GM18867 (cell line): Measurements from ENCODE around the gene NKD1.

Experiments
- ATAC-seq: cut with Tn5 transposase; IDR thresholded peaks from one replicate; pipeline ENCODE4 v1.9.1; 2021; ENCODE audit warnings: mild to moderate bottlenecking, moderate library complexity; ENCODE audit not compliant: unreplicated experiment

NKD1 gene

DNA sequence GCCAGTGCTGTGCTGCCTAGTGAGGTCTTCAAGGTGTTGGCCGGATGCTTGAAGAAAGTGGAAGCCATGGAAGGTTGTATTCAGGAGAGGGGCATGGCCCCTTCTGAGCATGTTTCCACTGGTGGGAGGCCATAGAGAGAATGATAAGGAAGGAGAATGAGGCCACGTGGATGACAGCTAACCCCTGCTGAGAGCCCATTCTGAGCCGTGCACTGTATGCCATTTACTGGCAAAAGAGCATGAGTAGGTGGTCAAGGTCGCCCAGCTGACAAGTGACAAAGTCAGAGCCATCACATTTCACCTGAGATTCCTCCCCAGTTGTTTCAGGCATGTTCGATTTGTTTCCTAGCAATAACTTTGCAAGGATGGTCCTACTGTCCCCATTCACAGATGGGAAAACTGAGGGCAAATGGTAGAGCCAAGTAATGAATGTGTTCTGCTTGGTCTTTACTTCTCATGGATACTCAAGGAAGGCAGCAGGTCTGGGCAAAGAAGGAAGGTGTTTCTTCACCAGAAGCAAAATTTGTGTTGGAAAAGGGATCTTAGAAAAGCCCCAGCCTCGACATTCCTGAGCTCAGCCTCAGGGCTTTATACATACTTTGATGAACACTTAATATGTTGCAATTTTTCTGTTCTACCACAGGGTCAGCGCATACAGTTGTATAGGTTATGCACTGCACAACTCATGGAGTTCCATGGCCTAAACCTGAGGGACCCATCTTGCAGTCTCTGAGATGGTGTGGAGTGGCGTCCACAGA, 10.5 kb upstream of the NKD1 start:
- no peak for ATAC-seq

DNA sequence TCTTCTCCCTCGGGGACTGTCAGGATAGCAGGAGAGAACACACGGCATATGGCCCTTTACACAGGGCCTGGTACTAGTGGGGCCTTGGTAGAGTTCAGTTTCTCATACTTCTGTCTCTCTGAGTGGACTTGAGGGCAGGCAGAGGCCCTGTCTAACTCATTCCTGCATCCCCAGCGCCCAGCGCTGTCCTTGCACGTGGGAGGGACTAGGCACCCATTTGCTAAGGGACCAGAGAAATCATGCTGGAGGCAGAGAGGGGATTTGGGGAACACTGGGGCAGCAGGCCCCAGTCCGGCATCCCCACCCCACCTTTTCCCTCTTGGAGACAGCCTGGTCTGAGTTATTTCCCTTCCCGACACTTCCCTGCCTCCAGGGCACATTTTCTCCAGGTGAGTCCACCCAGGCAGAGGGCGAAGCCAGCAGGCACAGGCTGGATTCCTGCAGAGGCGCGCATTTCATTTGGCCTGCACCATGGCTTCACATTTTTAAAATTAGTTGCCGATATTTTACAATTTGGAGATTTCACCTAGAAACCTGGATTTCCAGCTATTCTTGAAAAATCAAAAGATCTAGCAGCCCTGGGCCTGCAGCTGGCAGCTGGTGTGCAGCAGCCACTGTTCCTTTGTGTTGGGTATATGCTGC, 9.7 kb upstream of the NKD1 start:
- no peak for ATAC-seq

DNA sequence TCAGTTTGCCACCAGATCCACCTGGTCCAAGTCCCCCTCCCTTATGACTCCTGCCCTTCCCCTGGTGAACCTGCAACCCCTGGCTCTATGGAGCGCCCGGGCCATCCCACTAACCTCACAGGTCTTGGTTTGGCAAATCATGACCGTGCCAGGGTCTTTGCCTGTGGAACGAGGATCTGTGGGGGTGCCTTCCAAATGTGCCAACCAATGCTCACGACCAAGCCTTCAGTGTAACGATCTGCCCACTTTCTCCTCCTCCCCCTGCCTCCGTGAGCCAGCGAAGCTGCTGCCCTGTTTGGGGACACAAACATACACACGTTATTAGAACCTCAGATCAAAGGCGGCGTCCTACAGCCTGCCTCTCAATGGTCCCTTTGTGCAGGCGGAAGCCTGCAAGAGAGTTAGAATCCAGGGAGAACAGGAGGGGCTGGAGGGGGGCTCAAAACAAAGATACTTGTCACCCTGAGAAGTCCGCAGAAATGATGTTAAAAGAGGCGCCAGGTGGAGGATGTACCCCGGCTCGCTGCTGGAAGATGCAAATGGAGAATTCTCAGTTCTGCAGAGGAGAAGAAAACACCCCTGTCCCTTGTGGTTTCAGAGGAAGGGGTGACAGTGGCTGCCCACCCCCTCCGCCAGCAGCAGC, 9.0 kb upstream of the NKD1 start:
- ATAC-seq: no peak

DNA sequence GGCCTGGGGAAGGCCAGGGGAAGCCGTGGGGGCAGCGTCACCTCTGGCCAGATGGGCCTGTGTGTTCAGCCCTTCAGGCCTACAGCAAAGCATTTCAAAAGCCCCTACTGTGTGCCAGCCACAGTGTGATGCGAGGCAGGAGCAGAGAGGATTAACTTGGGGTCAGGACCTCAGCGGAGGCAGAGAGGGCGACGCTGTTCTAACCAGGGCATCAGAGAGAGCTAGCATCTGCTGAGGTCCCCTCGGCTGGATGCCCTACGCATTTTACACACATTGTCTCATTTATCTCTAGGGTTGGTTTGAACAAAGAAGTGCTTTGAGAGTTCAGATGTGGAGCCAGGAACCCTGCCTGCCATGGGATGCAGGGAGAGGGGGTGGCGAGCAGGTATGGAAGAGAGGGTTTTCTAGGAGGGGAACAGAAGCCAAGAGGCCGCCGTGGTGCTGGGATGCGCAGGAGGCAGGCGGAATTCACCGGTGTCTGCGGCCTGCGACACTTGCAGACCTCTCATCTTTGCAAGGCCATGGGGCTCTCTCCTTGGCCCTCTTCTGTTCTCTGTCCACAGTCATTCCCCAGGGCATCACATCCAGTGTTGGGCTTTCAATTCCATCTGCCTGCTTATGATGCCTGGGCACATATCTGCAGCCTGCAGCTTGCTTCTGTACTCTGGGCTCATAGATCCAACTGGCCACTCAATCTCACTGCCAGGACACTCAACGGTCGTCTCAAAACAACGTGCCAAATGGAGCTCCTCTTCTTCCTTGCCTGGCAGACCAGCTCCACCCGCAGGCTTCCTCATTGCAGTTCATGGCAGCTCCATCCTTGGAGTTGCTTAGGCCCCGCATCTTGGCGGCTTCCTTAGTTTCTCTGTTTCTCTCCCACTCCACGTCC, 8.1 kb upstream of the NKD1 start:
- ATAC-seq: no peak

DNA sequence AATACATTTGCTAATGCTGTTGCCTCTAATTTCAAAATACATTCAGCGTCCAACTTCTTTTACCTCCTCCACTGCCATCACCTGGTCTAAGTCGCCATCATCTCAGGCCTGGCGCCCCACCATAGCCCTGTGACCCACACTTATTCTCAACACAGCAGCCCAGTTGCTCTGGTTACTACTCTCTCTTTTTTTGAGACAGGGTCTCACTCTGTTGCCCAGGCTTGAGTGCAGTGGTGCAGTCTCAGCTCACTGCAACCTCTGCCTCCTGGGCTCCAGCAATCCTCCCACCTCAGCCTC, 7.5 kb upstream of the NKD1 start:
- ATAC-seq: no peak

DNA sequence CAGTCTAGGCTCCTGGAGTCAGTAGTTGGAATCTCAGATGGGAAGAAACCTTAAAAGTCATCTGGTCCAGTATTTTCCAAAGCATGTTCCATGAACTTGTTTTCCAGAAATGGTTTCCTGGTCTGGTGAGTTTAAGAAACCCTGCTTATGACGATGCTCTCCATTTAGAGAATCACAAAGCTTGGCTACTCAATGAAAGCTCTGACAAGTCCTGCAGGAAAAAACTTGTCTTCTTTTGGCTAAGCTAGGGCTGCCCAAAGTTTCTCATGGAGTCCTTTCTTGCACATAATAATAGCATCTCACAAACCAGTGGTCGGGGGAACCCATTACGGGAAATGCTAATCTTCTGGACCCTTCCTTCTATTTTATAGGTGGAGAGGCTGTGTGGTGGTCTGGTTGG, 5.5 kb upstream of the NKD1 start:
- ATAC-seq: no peak

DNA sequence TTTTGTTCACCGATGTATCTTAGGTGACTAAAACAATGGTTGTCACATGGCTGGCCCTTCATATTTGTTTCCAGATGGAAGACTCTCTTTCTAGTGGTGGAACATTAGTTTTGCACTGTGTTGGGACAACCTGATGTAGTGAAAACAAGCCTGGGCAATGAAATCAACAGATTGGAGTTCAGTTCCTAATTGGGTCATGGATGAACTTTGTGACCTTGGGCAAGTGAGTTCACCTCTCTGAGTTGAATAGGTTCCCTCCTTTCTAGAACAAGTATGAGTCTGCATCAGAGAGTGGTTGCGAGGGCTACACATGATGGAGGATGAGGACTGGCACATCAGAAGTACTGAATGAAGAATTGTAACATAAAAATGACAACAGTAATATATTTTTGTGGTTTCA, 2.1 kb upstream of the NKD1 start:
- no peak for ATAC-seq

DNA sequence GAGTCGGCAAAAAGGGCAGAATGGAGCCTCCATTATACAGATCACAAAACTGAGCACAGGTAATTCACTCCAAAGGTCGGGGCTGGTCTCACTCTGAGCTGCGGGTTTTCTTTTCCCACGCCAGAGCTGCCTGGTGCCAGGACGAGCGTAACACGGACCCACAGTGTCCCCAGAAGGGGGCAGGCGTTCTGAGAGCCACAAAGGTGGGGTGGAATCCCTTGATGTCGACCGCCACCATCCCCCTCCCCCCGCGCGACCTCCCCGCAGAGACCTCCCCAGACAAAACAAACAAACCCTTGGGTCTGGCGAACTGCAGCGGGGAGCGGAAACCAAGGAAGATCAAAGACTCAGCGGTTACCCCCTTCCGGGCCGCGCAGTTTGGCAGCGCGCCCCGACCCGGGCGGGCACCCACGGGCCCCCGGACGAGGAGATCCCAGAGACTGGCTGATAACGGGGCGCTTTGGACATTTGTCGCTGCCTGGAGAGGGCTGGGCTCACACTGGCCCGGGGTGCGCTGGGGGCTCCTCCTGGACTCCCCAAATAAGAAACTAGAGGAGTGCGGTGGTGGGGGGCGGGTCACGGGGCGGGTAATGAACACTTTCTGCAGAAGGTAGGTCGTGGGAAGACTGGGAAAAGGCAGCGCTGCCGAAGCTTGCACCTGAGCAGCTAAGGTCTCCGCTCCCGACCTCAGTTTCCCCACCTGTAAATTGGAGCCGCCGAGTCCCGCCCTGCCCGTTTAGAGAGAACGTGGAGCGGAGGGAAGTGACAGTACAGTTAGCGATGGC, 664 bp upstream of the NKD1 start:
- peak; percentile 41 for ATAC-seq

DNA sequence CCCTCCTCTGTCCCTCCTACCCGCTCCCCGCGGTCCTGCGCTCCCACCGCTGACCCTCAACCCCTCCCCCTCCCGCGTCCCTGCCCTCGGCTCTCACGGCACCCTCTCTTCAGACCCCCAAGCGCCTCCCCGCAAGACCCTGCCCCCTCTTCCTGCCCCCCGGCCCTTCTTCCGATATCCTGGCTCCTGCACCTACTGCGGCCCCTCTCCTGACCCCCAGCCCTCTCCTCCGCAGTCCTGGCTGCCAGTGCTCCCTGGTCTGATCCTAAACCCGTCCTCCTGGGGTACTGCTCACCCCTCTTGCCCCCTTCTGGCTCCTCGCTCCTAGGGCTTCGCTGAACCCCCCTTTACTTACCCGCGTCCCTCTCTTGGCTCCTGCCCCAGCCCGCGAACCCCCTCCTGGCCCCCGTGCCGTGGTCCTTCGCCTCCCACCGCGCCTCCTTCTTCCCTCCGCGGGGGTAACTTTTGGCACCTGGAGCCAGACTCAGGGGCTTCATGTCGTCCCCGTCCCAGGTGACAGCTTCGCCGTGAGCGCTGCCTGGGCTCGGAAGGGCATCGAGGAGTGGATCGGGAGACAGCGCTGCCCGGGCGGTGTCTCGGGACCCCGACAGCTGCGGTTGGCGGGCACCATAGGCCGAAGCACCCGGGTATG, 839 bp downstream of the NKD1 start:
- no peak for ATAC-seq

DNA sequence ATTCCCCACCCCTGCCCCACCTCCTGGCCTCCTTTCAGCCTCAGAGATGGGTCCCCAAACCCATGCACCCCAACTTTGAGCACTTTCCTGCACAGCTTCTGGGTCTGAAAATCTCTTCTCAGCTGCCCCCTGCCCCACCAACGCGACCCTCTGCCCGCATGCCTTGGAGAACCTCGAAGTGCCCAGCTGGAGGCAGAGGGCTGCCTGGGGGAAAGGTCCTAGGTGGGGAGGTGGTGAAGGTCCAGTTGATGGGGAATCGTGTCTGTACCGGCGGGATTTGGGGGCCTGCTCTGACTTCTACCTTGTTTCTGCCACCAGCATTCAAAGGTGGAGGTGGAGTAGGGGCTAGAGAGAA, 1.3 kb downstream of the NKD1 start:
- ATAC-seq: no peak

DNA sequence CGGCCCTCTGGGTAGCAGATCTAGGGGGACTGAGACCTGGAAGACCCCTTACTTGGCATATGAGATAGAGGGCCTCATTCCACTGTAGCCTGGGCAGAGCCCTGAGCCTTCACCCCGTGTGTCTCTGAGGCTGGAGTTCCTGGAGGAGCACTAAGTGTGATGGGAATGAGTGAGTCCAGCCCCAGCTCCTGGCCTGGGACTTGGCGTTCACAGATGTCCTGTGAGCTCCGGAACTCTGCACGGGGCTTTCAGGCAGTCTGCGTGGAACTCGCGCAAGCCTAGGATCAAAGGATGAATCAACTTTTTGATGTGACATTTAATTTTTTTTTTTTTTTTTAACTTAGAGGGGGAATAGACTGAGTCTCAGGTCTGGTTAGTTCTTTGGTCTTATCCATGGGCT, 1.8 kb downstream of the NKD1 start:
- no peak for ATAC-seq

DNA sequence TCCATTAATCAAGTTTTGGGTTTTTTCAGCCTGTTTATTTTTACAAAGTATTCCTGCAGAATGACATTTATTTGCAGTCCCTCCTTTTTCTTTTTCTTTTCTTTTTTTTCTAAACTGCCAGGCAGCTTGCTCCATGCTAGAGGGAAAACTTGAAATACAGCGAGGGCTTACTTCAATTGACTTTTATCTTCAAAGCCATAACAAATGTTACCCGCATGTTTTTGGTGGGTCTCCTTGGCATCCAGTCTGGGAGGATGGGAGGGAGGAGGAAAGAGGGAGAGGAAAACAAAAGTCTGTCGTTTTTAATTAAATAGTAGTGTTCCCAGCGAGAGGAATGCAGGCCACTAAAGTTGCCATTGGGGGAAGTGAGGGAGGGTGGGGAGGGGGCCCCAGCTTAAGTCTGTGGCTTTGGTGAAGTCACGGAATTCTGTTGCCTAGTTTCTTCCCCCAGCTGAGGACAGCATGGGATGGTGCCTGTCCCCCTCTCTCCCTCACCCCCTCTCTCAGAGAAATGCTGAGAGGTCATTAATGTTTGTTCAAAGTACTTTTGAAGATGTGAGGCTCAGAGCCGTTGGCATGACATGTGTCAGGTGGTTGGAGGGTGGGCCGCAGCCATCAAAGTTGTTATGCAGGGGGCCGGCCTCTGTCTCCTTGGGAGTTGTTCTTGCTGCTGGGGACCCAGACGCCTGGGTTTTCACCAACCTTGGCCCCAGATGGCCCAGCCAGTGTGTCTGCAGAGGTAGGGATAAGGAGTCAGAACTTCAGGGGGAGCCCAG, 2.9 kb downstream of the NKD1 start:
- ATAC-seq: no peak

DNA sequence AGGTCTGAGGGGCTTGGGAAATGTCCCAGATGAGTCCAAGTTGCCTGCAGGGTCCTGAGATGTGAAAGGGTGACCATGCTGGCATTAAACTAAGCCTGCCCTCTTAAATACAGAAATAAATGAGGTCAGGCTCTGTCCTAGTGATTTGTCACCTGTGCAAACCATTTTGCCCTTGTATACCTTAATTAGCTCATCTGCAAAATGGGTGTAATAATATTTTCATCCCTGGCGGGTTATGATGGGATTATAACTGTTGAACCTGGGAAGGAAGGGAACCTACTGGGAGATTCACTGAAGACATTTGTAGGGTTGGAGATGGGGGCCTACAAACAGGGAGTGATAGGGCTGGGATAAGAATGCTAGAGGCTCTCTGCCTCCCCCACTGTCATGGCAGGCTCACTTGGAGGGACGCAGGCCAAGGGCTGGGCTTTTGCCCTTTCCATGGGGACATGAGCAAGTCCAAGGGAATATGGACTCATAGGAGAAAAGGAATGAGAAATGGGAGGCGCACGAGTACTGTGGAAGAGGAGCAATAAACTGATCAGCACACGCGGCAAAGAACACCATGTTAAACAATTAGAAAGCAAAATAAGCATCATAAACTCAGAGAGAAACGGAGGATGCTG, 4.4 kb downstream of the NKD1 start:
- no peak for ATAC-seq

DNA sequence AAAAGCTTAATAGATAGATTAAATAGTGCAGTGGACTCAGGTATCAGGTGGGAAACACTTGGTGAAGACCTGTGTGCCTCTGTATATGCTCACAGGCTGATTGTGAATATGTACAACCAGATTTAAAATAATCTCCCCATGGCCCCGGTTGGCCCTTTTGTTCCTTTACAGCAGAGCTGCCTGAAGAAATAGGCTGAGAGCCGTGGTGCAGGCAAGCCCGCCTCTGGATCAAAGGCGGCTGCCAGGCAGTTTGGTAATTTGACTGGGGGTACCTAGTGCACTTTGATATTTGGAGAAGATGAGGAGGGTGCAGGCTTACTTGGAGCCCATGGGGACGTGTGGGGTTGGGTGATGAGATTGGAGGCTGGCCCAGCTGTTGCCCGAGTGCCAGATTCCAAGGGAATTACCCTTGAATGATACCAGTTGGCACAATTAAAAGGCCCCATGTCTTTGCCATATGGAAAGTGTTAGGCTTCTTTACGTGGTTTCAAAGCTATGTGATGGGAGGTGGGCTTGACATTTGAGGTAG, 5.0 kb downstream of the NKD1 start:
- ATAC-seq: no peak

DNA sequence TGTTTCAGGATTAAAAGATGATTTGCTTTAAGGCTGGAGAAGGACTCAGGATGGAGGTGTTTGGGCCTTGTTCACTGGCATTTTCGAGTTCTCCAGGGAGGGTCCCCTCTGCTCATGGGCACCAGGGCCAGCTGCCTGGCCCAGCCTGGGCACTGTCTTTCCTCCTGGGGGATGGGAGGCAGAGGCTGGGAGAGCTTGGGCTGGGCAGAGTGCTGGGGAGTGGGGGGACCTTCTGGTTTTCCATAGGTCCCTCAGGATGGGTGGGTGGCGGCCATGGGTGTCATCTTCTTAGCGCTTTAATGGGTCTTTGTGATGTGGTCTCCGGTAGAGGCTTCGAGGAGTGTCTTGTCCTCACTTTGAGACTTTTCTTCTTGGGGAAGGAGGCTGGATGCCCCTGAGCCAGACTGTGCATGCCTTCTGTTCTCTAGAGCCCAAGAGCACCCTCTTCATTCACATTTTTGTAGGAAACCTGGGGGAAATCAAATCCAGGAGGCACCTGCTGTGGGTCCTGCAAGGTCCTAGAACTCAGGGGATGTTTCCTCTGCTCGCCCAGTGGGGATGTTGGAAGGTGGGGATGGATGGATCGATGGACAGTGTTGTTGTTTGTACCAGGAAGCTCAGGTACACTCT, 5.7 kb downstream of the NKD1 start:
- no peak for ATAC-seq

DNA sequence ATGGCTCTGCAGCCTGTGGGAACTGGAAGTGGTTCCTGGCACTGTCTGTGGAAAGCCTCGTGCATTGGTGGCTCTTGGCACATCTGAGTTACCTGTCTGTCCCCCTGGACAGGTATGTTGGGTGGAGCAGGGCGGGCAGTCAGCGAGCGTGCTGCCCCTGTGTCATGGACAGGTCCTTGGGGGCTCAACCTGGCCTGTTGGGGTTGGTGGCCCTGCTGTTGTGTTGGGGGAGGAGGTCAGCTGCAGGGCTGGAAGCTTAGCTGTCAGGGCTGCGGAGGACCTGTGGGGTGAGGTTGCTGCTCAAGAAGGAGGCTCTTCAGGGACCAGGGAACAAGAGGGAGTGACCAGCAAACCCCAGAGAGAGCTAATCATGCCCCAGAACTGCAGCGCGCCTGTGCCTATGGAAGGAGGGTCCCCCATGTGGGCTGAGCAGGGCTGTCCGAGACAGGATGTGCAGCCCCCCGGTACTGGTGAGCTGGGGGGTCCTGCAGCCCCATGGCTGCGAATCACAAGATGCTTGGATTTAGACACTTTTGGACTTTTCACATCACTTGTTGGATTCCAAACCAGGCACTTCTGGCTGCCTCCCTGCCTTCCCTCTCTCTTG, 7.2 kb downstream of the NKD1 start:
- ATAC-seq: no peak

DNA sequence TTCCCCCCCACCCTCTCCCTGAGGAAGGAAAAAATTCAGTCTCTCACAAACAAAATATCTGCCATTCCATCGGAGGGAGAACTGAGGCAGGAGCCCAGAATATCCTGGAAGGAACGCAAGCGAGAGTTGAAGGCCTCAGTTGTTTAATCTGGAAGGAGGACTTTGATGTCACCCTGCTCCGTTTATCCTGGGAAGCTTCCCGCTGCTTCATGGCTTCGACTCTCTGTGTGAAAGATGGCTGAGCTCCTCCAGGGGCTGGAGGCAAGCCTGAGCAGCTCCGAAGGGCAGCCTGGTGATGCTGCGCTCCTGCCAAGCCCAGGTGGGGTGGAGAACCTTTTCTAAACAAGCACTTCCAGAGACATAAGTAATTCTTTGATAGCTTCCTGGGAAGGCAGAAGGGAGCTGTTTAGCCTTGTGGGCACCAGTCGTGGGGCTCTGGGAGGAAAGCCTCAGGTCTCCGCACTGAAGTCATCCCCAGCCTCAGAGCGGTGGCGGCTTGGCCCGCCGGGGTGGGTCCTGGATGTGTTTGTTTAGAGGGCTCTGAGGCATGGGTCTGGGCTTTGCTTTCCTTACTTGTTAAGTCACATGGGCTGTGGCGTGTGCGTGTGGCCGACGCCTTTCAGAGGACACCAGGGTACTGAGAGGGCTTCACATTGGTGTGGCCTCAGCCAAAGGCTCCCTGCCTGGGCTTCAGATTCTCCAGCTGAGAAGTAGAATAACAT, 7.9 kb downstream of the NKD1 start:
- no peak for ATAC-seq
